SK-N-MC (cell line): ENCODE data around the gene SPRR3.

Experiments
- EZH2 ChIP-seq: fragments of 200-600 bp; sonication (generic); IDR thresholded peaks from one replicate; pipeline ENCODE4 v1.6.1; 2017; ENCODE audit warnings: antibody characterized with exemption
- POLR2AphosphoS5 ChIP-seq: IDR thresholded peaks from 2 replicates; pipeline ENCODE4 v1.6.1; 2012; ENCODE audit warnings: mild to moderate bottlenecking, low read depth, low read length, borderline replicate concordance

GRCh38 chr1:152965853-152966252 lies 35.7 kb upstream of the SPRR3 start:
- TF ChIP-seq POLR2AphosphoS5, result no peak
- TF ChIP-seq EZH2, result no peak
